Thyroid gland (tissue), 4 donors: Measurements from ENCODE around the gene P2RY8. TPM values are rescaled to one million over a fixed set of nuclear protein-coding genes. Genes with fewer than 3 reads are reported as not detected.

Source experiments
- DNase-seq, 2 donors: peaks; one replicate each; pipeline ENCODE4 v3.0.0-alpha.2; 2019
- H3K27ac ChIP-seq, 3 donors: fragments of 200-600 bp; sonication (generic); 1 replicate in 2 of 3; 2 replicates in 1 of 3; pipeline ENCODE4 v1.5.1; 2016 to 2019; ENCODE audit warnings: mild to moderate bottlenecking in 1 of 3, moderate library complexity in 1 of 3
- H3K27me3 ChIP-seq: fragments of 200-600 bp; sonication (generic); one replicate; pipeline ENCODE4 v1.5.1; 2019
- H3K36me3 ChIP-seq, 2 donors: fragments of 200-600 bp; sonication (generic); one replicate each; pipeline ENCODE4 v1.5.1; 2016 to 2019
- H3K4me1 ChIP-seq, 2 donors: fragments of 200-600 bp; sonication (generic); one replicate each; pipeline ENCODE4 v1.5.1; 2017 to 2019
- H3K4me3 ChIP-seq, 3 donors: fragments of 200-600 bp; sonication (generic); replicated peaks in 1 of 3; 1 replicate in 2 of 3; 2 replicates in 1 of 3; pipeline ENCODE4 v1.5.1; 2016; ENCODE audit warnings: mild to moderate bottlenecking in 1 of 3
- H3K9me3 ChIP-seq: fragments of 200-600 bp; sonication (generic); one replicate; pipeline ENCODE4 v1.5.1; 2017
- POLR2A ChIP-seq, 2 donors: fragments of 450-650 bp; IDR thresholded peaks; one replicate each; pipeline ENCODE4 v1.6.1; 2017; ENCODE audit warnings: antibody characterized with exemption in 2 of 2, mild to moderate bottlenecking in 2 of 2, moderate library complexity in 1 of 2
- WGBS, 2 donors: methylation state at CpG; one replicate each; pipeline ENCODE4 v1.1.5; 2017; 5-methylcytosine and 5-hydroxymethylcytosine counted together
- intact Hi-C: fragments of 100-400 bp; cut with DNase I; formaldehyde crosslinking; loops from one replicate; pipeline ENCODE4 v1.15.1; 2023
- total RNA-seq, 4 donors: library from RNA; depleted of rRNA; stranded (reverse); fragments of >200 nt; gene quantifications; one replicate each; pipeline ENCODE4 v1.2.3, GENCODE V29; 2016
- TF ChIP-seq, protein P1 (sequence below), 6 experiments: fragments of 200-600 bp in 3 of 6; fragments of 450-650 bp in 3 of 6; sonication (generic) in 3 of 6; IDR thresholded peaks; one replicate each; pipeline ENCODE4 v1.5.1; 2016 to 2019; ENCODE audit warnings: antibody characterized with exemption in 6 of 6, mild to moderate bottlenecking in 2 of 6, inconsistent platforms in 1 of 6, moderate library complexity in 1 of 6

The P2RY8 gene
- total RNA-seq, 4 donors from 2014 or later = 2.4 to 11.9 (median 3.0) TPM

DNA sequence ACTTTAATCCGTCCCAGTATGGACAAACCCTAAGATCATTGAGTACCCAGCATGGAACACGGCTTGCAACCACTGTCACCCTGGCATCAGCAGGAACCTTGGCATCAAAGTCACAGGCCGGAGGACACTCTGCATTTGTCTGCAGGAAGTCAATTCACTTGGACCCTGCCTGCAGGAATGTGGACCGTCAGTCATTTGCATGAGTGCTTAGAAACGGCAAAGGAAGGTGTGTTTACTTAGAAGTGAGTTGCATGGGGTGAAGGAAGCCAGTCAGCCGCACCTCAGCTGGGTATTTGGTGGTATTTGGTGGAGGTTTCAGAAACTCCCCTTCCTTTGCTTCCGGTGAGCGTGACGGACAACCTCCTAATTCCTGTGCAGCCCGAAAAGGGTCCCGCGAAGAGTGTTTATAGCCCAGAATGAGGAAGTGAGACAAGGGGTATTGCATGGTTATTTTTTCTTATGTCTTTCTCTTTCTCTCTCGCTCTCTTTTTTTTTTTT lies 15.5 kb downstream of the P2RY8 start:
- intact Hi-C loops = no loop called here
- no peak for DNase-seq
- TF ChIP-seq, protein P1, sequence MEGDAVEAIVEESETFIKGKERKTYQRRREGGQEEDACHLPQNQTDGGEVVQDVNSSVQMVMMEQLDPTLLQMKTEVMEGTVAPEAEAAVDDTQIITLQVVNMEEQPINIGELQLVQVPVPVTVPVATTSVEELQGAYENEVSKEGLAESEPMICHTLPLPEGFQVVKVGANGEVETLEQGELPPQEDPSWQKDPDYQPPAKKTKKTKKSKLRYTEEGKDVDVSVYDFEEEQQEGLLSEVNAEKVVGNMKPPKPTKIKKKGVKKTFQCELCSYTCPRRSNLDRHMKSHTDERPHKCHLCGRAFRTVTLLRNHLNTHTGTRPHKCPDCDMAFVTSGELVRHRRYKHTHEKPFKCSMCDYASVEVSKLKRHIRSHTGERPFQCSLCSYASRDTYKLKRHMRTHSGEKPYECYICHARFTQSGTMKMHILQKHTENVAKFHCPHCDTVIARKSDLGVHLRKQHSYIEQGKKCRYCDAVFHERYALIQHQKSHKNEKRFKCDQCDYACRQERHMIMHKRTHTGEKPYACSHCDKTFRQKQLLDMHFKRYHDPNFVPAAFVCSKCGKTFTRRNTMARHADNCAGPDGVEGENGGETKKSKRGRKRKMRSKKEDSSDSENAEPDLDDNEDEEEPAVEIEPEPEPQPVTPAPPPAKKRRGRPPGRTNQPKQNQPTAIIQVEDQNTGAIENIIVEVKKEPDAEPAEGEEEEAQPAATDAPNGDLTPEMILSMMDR (IDR thresholded peaks at IDR 0.05) = no peak
- no peak for TF ChIP-seq POLR2A (IDR thresholded peaks at IDR 0.05)
- no peak overlapping the region for H3K4me3 ChIP-seq
- no peaks in the 10 kb centered on the region for H3K27me3 ChIP-seq
- H3K4me1 ChIP-seq = no peaks in the 10 kb centered on the region
- no peaks in the 10 kb centered on the region for H3K36me3 ChIP-seq
- 28 to 45% methylated on average over 13 of the region's 13 CpGs for WGBS, 2 donors
- no peak overlapping the region for H3K27ac ChIP-seq
- H3K9me3 ChIP-seq = no peaks in the 10 kb centered on the region

DNA sequence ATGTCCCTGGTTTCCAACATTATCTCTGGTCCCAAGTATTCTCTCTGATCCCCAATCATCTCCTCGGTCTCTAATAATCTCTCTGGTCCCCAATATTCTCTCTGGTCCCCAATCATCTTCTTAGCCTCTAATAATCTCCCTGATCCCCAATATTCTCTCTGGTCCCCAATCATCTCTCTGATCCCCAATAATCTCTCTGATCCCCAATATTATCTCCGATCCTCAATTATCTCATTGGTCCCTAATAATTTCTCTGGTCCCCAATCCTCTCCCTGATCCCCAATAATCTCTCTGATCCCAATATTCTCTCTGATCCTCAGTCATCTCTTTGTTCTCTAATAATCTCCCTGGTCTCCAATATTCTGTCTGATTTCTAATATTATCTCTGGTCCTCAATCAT lies 16.6 kb downstream of the P2RY8 start:
- Histone ChIP-seq H3K27ac (no peak overlapping the region), H3K9me3 (no peaks in the 10 kb centered on the region), H3K27me3 (no peaks in the 10 kb centered on the region), H3K4me1 (no peaks in the 10 kb centered on the region), H3K4me3 (no peak overlapping the region), H3K36me3 (no peaks in the 10 kb centered on the region)
- no peak for TF ChIP-seq POLR2A (IDR thresholded peaks at IDR 0.05)
- TF ChIP-seq, protein P1 (IDR thresholded peaks at IDR 0.05) = no peak
- DNase-seq = no peak
- intact Hi-C loops = no loop called here
- whole genome bisulfite sequencing, 2 donors = 90 to 91% methylated on average over 2 of the region's 2 CpGs

DNA sequence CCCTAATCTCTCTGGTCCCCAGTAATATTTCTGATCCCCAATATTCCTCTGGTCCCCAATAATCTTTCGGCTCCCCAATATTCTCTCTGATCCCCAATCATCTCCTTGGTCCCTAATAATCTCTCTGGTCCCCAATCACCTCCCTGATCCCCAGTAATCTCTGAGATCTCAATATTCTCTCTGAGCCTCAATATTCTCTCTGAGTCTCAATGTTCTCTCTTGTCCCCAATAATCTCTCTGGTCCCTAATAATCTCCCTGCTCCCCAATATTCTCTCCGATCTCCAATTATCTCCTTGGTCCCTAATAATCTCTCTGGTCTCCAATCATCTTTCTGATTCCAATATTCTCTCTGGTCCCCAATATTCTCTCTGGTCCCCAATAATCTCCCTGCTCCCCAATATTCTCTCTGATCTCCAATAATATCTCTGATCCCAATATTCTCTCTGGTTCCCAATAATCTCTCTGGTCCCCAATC lies 17.9 kb downstream of the P2RY8 start:
- no peak for TF ChIP-seq POLR2A (IDR thresholded peaks at IDR 0.05)
- TF ChIP-seq, protein P1 (IDR thresholded peaks at IDR 0.05) = no peak
- WGBS, 2 donors = 96% methylated on average over 2 of the region's 2 CpGs
- Histone ChIP-seq H3K4me1 (no peaks in the 10 kb centered on the region), H3K27me3 (no peaks in the 10 kb centered on the region), H3K36me3 (no peaks in the 10 kb centered on the region), H3K4me3 (no peak overlapping the region), H3K9me3 (no peaks in the 10 kb centered on the region), H3K27ac (no peak overlapping the region)
- intact Hi-C loops = no loop called here
- no peak for DNase-seq

DNA sequence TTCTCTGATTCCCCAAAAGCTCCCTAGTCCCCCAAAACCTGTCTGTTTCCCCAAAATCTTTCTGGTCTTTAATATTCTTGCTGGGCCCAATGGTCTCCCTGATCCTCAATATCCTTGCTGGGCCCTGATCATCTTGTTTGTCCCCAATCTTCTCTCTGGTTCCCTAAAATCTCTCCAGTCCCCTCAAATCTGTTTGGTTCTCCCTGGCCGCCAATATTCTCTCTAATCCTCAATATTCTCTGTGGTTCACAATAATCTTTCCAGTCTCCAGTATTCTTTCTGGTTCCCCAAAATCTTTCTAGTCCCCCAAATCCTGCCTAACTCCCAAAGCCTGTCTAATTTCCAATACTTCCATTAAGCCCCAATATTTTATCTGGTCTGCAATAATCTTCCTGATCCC lies 18.5 kb downstream of the P2RY8 start:
- DNase-seq = no peak
- Histone ChIP-seq H3K36me3 (no peaks in the 10 kb centered on the region), H3K4me1 (no peaks in the 10 kb centered on the region), H3K27me3 (no peaks in the 10 kb centered on the region), H3K27ac (no peak overlapping the region), H3K4me3 (no peak overlapping the region), H3K9me3 (no peaks in the 10 kb centered on the region)
- intact Hi-C loops = no loop called here
- WGBS, 2 donors = 89 to 96% methylated on average over 1 of the region's 1 CpG
- TF ChIP-seq POLR2A (IDR thresholded peaks at IDR 0.05) = no peak
- TF ChIP-seq, protein P1 (IDR thresholded peaks at IDR 0.05) = no peak

DNA sequence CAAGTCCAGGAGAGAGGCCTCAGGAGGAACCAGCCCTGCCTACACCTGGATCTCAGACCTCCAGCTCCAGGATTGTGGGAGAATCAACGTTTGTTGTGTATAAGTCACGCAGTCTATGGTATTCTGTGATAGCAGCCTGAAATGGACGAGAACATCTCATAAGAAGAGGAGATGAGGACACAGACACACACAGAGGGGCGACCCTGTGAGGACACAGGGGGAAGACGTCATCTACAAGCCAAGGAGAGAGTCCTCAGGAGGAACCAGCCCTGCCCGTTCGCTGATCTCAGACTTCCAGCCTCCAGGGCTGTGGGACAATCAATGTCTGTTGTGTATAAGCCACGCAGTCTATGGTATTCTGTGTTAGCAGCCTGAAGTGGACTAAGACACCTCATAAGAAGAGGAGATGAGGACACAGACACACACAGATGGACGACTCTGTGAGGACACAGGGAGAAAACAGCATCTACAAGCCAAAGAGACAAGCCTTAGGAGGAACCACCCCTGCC lies 20.3 kb downstream of the P2RY8 start:
- intact Hi-C loops = no loop called here
- no peaks in the 10 kb centered on the region for H3K4me1 ChIP-seq
- no peak for DNase-seq
- TF ChIP-seq POLR2A (IDR thresholded peaks at IDR 0.05) = no peak
- TF ChIP-seq, protein P1 (IDR thresholded peaks at IDR 0.05) = no peak
- no peaks in the 10 kb centered on the region for H3K36me3 ChIP-seq
- no peaks in the 10 kb centered on the region for H3K27me3 ChIP-seq
- 76 to 78% methylated on average over 9 of the region's 9 CpGs for WGBS, 2 donors
- no peak overlapping the region for H3K4me3 ChIP-seq
- no peaks in the 10 kb centered on the region for H3K9me3 ChIP-seq
- H3K27ac ChIP-seq = no peak overlapping the region
